HS-5 (cell line): Measurements from ENCODE around the gene TPGS1.
"Not testable (repeated sequence)": the region's sequence is repeated elsewhere in the genome, so short reads cannot be mapped to it uniquely, and the experiment has no call there.

ENCODE experiments used
- DNase-seq: peaks from one replicate; pipeline ENCODE4 v3.0.0-alpha.2; 2012; ENCODE audit warnings: low read depth

Gene TPGS1

GRCh38 chr19:475360-475759 lies 31.9 kb upstream of the TPGS1 start:
- DNase-seq: no peak

GRCh38 chr19:478236-478903 lies 28.9 kb upstream of the TPGS1 start:
- DNase-seq: no peak

GRCh38 chr19:478976-479375 lies 28.3 kb upstream of the TPGS1 start:
- no peak for DNase-seq

- DNase-seq: no peak
These were observed 27.1 kb upstream of the TPGS1 start for GRCh38 chr19:480016-480855.

- not testable (repeated sequence) for DNase-seq
These were observed 26.2 kb upstream of the TPGS1 start for GRCh38 chr19:481100-481499.

- no peak for DNase-seq
These were observed 24.9 kb upstream of the TPGS1 start for GRCh38 chr19:482186-483041.

- DNase-seq: no peak
These were observed 23.8 kb upstream of the TPGS1 start for GRCh38 chr19:483332-484072.

- no peak for DNase-seq
These were observed 22.8 kb upstream of the TPGS1 start for GRCh38 chr19:484494-484893.

- DNase-seq: no peak
These were observed 22.2 kb upstream of the TPGS1 start for GRCh38 chr19:485077-485476.

- no peak for DNase-seq
These were observed 21.6 kb upstream of the TPGS1 start for GRCh38 chr19:485583-486236.

GRCh38 chr19:488505-489417 lies 18.5 kb upstream of the TPGS1 start:
- DNase-seq: peak; percentile 38

- no peak for DNase-seq
These were observed 17.7 kb upstream of the TPGS1 start for GRCh38 chr19:489418-490196.

GRCh38 chr19:491146-491741 lies 16.1 kb upstream of the TPGS1 start:
- no peak for DNase-seq

- DNase-seq: no peak
These were observed 15.2 kb upstream of the TPGS1 start for GRCh38 chr19:492091-492531.

GRCh38 chr19:493391-494170 lies 13.7 kb upstream of the TPGS1 start:
- DNase-seq: no peak

GRCh38 chr19:494171-495080 lies 12.9 kb upstream of the TPGS1 start:
- DNase-seq: no peak

- DNase-seq: no peak
These were observed 12.3 kb upstream of the TPGS1 start for GRCh38 chr19:495081-495401.
